Mesendoderm (in vitro differentiated cells): ENCODE data around the gene MAGI2.

ENCODE experiments used
- DNase-seq: peaks from one replicate; pipeline ENCODE4 v3.0.0; 2013
- H2AK5ac ChIP-seq: 2 replicates; pipeline ENCODE4 v1.6.1; 2013; ENCODE audit warnings: low read length, inconsistent platforms
- H2BK120ac ChIP-seq: 2 replicates; pipeline ENCODE4 v1.6.1; 2013; ENCODE audit warnings: low read depth, mild to moderate bottlenecking, low read length, moderate library complexity, mixed read lengths
- H2BK15ac ChIP-seq: replicated peaks from 2 replicates; pipeline ENCODE4 v1.6.1; 2013; ENCODE audit warnings: low read depth, mild to moderate bottlenecking, moderate library complexity
- H2BK5ac ChIP-seq: 2 replicates; pipeline ENCODE4 v1.6.1; 2013; ENCODE audit warnings: low read length, inconsistent platforms
- H3K18ac ChIP-seq: 2 replicates; pipeline ENCODE4 v1.6.1; 2013; ENCODE audit warnings: mild to moderate bottlenecking, low read length, mixed read lengths
- H3K23ac ChIP-seq: one replicate; pipeline ENCODE4 v1.6.1; 2013; ENCODE audit warnings: low read length
- H3K27ac ChIP-seq: 2 replicates; pipeline ENCODE4 v1.5.1; 2013; ENCODE audit warnings: low read depth, mild to moderate bottlenecking, inconsistent platforms, low read length, moderate library complexity
- H3K27me3 ChIP-seq: 2 replicates; pipeline ENCODE4 v1.6.1; 2013; ENCODE audit warnings: low read length, control low read depth, mild to moderate bottlenecking, inconsistent platforms; ENCODE audit not compliant: insufficient read depth, poor library complexity
- H3K36me3 ChIP-seq: 2 replicates; pipeline ENCODE4 v1.6.1; 2013; ENCODE audit warnings: low read length, inconsistent platforms; ENCODE audit not compliant: control insufficient read depth, insufficient read depth
- H3K4ac ChIP-seq: one replicate; pipeline ENCODE4 v1.6.1; 2013; ENCODE audit warnings: low read depth, mild to moderate bottlenecking, low read length, moderate library complexity
- H3K4me1 ChIP-seq: 2 replicates; pipeline ENCODE4 v1.6.1; 2013; ENCODE audit warnings: low read depth, low read length, inconsistent platforms; ENCODE audit not compliant: control insufficient read depth
- H3K4me2 ChIP-seq: 2 replicates; pipeline ENCODE4 v1.6.1; 2013; ENCODE audit warnings: low read length
- H3K4me3 ChIP-seq: 2 replicates; pipeline ENCODE4 v1.5.1; 2013; ENCODE audit warnings: mild to moderate bottlenecking, low read length
- H3K56ac ChIP-seq: one replicate; pipeline ENCODE4 v1.6.1; 2013; ENCODE audit warnings: low read length
- H3K79me1 ChIP-seq: 2 replicates; pipeline ENCODE4 v1.6.1; 2013; ENCODE audit warnings: low read length, inconsistent platforms
- H3K79me2 ChIP-seq: 2 replicates; pipeline ENCODE4 v1.6.1; 2013; ENCODE audit warnings: mild to moderate bottlenecking, low read length; ENCODE audit not compliant: control insufficient read depth, insufficient read depth
- H3K9ac ChIP-seq: 2 replicates; pipeline ENCODE4 v1.6.1; 2013; ENCODE audit warnings: low read length, inconsistent platforms
- H4K5ac ChIP-seq: one replicate; pipeline ENCODE4 v1.6.1; 2013; ENCODE audit warnings: low read length
- H4K8ac ChIP-seq: one replicate; pipeline ENCODE4 v1.6.1; 2013; ENCODE audit warnings: low read depth, mild to moderate bottlenecking, control low read depth, low read length, moderate library complexity
- WGBS: extraction: QIAGEN DNeasy Blood & Tissue Kit; methylation state at CpG from one replicate; pipeline ENCODE4 v1.1.7; 2013; ENCODE audit warnings: low lambda C conversion rate, missing lambda C conversion rate; ENCODE audit not compliant: insufficient coverage; ENCODE audit errors: extremely low coverage; 5-methylcytosine and 5-hydroxymethylcytosine counted together

Gene MAGI2

DNA sequence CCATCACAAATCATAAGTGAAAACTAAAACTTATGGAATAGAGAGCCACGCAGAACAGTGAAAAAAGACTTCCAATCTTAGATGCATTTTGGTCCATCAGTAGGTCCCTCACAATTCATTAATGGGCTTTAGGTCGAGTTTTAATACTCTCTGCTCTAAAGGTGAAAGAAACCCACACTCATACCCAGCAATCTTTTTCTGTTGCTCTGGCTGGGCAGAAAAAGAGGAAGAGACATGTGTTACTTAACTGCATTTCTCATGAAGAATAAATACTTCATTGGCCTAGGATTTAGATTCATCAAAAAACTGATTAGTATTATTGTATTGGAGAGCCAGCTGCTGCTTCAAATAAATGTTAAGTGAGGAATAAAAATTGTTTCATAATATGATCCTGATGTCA is 1009.2 kb downstream of the MAGI2 start:
- Histone ChIP-seq H3K27me3 (no peaks in the 10 kb centered on the region), H3K4ac (no peak overlapping the region), H3K18ac (no peak overlapping the region), H3K79me1 (no peaks in the 10 kb centered on the region), H3K9ac (no peak overlapping the region), H3K27ac (no peak overlapping the region), H2BK120ac (no peak overlapping the region), H3K79me2 (no peaks in the 10 kb centered on the region), H4K5ac (no peak overlapping the region), H2AK5ac (no peak overlapping the region), H3K23ac (no peak overlapping the region), H3K4me1 (no peaks in the 10 kb centered on the region), H3K4me3 (no peak overlapping the region), H3K4me2 (no peak overlapping the region), H2BK5ac (no peak overlapping the region), H2BK15ac (no peak overlapping the region), H3K36me3 (no peaks in the 10 kb centered on the region), H3K56ac (no peak overlapping the region), H4K8ac (no peak overlapping the region)
- WGBS: no CpG with 5 or more reads among the region's 2 CpGs
- no peak for DNase-seq

DNA sequence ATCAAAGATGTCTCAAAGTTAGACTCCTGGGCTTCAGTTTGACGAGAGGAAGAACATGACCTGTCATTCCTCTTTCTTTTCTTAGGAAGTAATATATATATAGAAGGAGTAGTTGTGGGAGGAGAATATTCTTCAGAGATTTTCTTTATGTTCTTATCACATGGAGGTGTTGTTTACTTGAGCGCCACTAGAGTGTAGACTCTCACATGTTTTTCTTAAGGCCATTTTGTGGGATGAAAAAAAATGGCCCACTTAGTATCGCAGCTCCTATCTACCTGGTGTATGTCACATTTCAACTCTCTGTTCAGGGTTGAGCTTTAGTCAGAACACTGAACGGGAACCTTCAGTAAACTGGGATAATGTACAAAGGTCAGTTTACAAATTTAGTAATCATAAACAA is 1009.7 kb downstream of the MAGI2 start:
- no peak overlapping the region for H3K18ac ChIP-seq
- H2BK5ac ChIP-seq: no peak overlapping the region
- H3K4me1 ChIP-seq: no peaks in the 10 kb centered on the region
- no peaks in the 10 kb centered on the region for H3K36me3 ChIP-seq
- no peak overlapping the region for H3K23ac ChIP-seq
- H4K5ac ChIP-seq: no peak overlapping the region
- H4K8ac ChIP-seq: no peak overlapping the region
- no CpG with 5 or more reads among the region's 4 CpGs for WGBS
- H3K79me1 ChIP-seq: no peaks in the 10 kb centered on the region
- H3K4me3 ChIP-seq: no peak overlapping the region
- peak; percentile 33 for DNase-seq
- no peak overlapping the region for H2AK5ac ChIP-seq
- H3K79me2 ChIP-seq: no peaks in the 10 kb centered on the region
- H3K27ac ChIP-seq: no peak overlapping the region
- H2BK15ac ChIP-seq: no peak overlapping the region
- no peak overlapping the region for H2BK120ac ChIP-seq
- no peak overlapping the region for H3K4me2 ChIP-seq
- H3K4ac ChIP-seq: no peak overlapping the region
- no peak overlapping the region for H3K56ac ChIP-seq
- H3K9ac ChIP-seq: no peak overlapping the region
- no peaks in the 10 kb centered on the region for H3K27me3 ChIP-seq

DNA sequence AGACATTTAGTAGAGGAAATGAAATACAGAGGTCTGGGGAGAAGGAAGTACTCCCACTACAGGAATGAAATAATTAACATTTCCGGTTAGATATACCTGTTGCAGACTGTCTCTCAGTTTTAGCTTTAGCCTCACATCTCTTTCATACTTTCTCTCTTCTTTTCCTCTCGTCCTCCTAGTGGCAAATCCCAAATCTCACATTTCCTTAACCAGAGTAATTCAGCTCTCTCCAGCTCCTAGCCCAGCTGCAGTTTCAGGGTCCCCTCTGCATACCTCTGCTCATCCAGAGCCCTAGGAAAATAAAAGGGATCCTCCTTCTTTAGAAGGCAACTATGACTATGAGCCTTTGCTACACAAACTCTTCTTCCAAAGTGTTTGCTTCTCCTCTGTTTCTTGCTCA is 1011.7 kb downstream of the MAGI2 start:
- no peak overlapping the region for H3K23ac ChIP-seq
- H3K56ac ChIP-seq: no peak overlapping the region
- H3K4ac ChIP-seq: no peak overlapping the region
- H3K9ac ChIP-seq: no peak overlapping the region
- no peak overlapping the region for H3K27ac ChIP-seq
- WGBS: no CpG with 5 or more reads among the region's 2 CpGs
- H3K27me3 ChIP-seq: no peaks in the 10 kb centered on the region
- no peak overlapping the region for H2BK5ac ChIP-seq
- no peak overlapping the region for H2BK15ac ChIP-seq
- H4K5ac ChIP-seq: no peak overlapping the region
- H4K8ac ChIP-seq: no peak overlapping the region
- no peak overlapping the region for H3K4me2 ChIP-seq
- H3K4me1 ChIP-seq: no peaks in the 10 kb centered on the region
- H3K4me3 ChIP-seq: no peak overlapping the region
- DNase-seq: peak; percentile 20
- H2AK5ac ChIP-seq: no peak overlapping the region
- H3K79me1 ChIP-seq: no peaks in the 10 kb centered on the region
- no peaks in the 10 kb centered on the region for H3K36me3 ChIP-seq
- H2BK120ac ChIP-seq: no peak overlapping the region
- no peaks in the 10 kb centered on the region for H3K79me2 ChIP-seq
- H3K18ac ChIP-seq: no peak overlapping the region

DNA sequence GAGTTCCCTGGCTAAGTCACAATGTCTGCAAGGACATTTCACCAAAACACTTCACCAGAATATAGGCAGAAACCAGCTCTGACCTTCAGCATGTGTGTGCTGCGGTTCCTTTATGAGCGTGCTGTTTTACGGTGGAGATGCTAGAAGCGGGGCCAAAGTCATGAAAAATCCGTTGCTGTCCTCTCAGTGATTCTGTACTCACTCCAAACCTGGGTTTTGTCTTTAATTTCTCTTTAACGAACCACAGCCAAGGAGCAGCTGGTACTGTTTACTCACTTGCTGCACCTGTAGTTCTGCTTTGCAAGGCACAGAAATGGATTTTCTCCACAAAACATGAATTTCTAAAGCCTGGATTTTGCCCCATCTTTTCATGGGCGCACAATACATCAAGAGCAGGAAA is 1015.0 kb downstream of the MAGI2 start:
- WGBS: no CpG with 5 or more reads among the region's 7 CpGs
- Histone ChIP-seq H2BK15ac (no peak overlapping the region), H2BK120ac (no peak overlapping the region), H3K27ac (no peak overlapping the region), H2BK5ac (no peak overlapping the region), H3K36me3 (no peaks in the 10 kb centered on the region), H4K8ac (no peak overlapping the region), H3K4me3 (no peak overlapping the region), H2AK5ac (no peak overlapping the region), H4K5ac (no peak overlapping the region), H3K79me1 (no peaks in the 10 kb centered on the region), H3K56ac (no peak overlapping the region), H3K27me3 (no peaks in the 10 kb centered on the region), H3K79me2 (no peaks in the 10 kb centered on the region), H3K18ac (no peak overlapping the region), H3K4me2 (no peak overlapping the region), H3K9ac (no peak overlapping the region), H3K4me1 (no peaks in the 10 kb centered on the region), H3K23ac (no peak overlapping the region), H3K4ac (no peak overlapping the region)
- no peak for DNase-seq

DNA sequence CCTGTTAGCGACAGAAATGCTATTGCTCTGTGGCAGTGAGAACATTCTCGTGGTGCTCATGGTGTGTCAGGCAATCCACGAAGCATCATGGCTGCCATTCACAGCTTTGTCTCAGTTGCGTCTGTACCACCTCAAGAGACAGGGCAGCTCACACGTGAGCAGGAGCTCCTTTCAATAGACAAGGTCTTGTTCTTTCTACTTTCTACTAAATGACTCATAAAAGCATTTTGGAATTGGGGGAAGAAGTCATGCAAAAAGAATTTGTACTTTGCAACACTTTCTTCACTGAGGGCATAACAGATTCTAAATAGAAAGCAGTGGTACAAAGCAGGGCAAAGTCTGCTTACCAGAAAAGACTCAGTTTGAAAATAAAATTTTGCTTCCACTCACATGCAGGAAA is 1016.3 kb downstream of the MAGI2 start:
- DNase-seq: no peak
- WGBS: no CpG with 5 or more reads among the region's 5 CpGs
- Histone ChIP-seq H3K27ac (no peak overlapping the region), H3K4me1 (no peaks in the 10 kb centered on the region), H3K4ac (no peak overlapping the region), H2BK120ac (no peak overlapping the region), H3K23ac (no peak overlapping the region), H3K4me3 (no peak overlapping the region), H3K4me2 (no peak overlapping the region), H3K18ac (no peak overlapping the region), H2BK15ac (no peak overlapping the region), H3K36me3 (no peaks in the 10 kb centered on the region), H4K8ac (no peak overlapping the region), H3K9ac (no peak overlapping the region), H4K5ac (no peak overlapping the region), H3K56ac (no peak overlapping the region), H3K79me1 (no peaks in the 10 kb centered on the region), H3K79me2 (no peaks in the 10 kb centered on the region), H3K27me3 (no peaks in the 10 kb centered on the region), H2BK5ac (no peak overlapping the region), H2AK5ac (no peak overlapping the region)

DNA sequence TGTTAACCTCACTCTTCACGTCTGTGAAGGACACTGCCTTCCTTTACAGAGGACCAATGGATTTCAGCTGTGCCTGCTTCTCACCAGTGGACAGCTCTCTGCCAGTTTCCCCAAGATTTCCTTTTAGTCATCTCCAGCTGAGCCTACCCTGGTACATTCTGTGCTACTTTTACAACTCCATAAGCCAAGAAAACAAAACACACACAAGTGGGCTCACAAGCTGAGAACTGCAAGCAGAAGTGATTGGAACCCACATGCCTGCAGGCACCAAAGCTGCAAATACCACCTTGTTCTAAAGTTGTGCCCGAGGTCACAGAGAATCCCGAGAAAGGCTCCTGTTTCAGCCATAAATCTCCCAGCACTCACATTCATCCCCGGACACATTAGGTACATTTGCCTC is 1018.1 kb downstream of the MAGI2 start:
- H3K4ac ChIP-seq: no peak overlapping the region
- no peak for DNase-seq
- no peak overlapping the region for H2BK120ac ChIP-seq

More for the DNA sequence above, 1018.1 kb downstream of the MAGI2 start:
- no peaks in the 10 kb centered on the region for H3K79me2 ChIP-seq
- H2AK5ac ChIP-seq: no peak overlapping the region
- no peak overlapping the region for H2BK15ac ChIP-seq
- no CpG with 5 or more reads among the region's 4 CpGs for WGBS
- H3K79me1 ChIP-seq: no peaks in the 10 kb centered on the region
- no peaks in the 10 kb centered on the region for H3K36me3 ChIP-seq
- H4K8ac ChIP-seq: no peak overlapping the region
- H3K27ac ChIP-seq: no peak overlapping the region
- peak overlapping the region; percentile 2 for H3K18ac ChIP-seq
- no peak overlapping the region for H3K56ac ChIP-seq
- H3K4me1 ChIP-seq: peaks cover 2% of the 10 kb centered on the region
- H2BK5ac ChIP-seq: no peak overlapping the region
- no peak overlapping the region for H3K23ac ChIP-seq
- H3K4me3 ChIP-seq: no peak overlapping the region
- no peaks in the 10 kb centered on the region for H3K27me3 ChIP-seq
- H3K9ac ChIP-seq: no peak overlapping the region
- no peak overlapping the region for H4K5ac ChIP-seq
- no peak overlapping the region for H3K4me2 ChIP-seq
